Right lobe of liver (tissue), 6 donors: ENCODE measurements around the gene DIRAS3. TPM values are rescaled to one million over a fixed set of nuclear protein-coding genes. Genes with fewer than 3 reads are reported as not detected.
A peak's percentile ranks its signal among the peaks of the same experiment; 100 is the strongest.

ENCODE experiments used
- ATAC-seq, 4 donors: fragments of 200-7000 bp; cut with Tn5 transposase; one replicate each; pipeline ENCODE4 v1.9.1; 2020; ENCODE audit warnings: mild to moderate bottlenecking in 4 of 4, moderate library complexity in 4 of 4
- DNase-seq, 3 donors: peaks; one replicate each; pipeline ENCODE4 v3.0.0-alpha.2; 2020
- H3K27ac ChIP-seq, 3 donors: fragments of 200-600 bp; one replicate each; pipeline ENCODE4 v1.8.0; 2022
- H3K27me3 ChIP-seq, 2 donors: fragments of 200-600 bp; one replicate each; pipeline ENCODE4 v1.8.0; 2022
- H3K36me3 ChIP-seq, 4 donors: fragments of 200-600 bp; sonication (generic) in 1 of 4; one replicate each; pipeline versions ENCODE4 v1.5.1 to v1.8.0; 2017 to 2022; ENCODE audit warnings: control low read depth in 1 of 4
- H3K4me1 ChIP-seq, 4 donors: fragments of 200-600 bp; sonication (generic) in 1 of 4; one replicate each; pipeline versions ENCODE4 v1.5.1 to v1.8.0; 2017 to 2022; ENCODE audit warnings: control low read depth in 1 of 4
- H3K4me3 ChIP-seq, 3 donors: fragments of 200-600 bp; one replicate each; pipeline ENCODE4 v1.8.0; 2022
- H3K9me3 ChIP-seq, 4 donors: fragments of 200-600 bp; sonication (generic) in 1 of 4; one replicate each; pipeline versions ENCODE4 v1.5.1 to v1.8.0; 2017 to 2022; ENCODE audit warnings: control low read depth in 1 of 4
- CTCF ChIP-seq, 4 donors: fragments of 200-600 bp in 3 of 4; fragments of 450-650 bp in 1 of 4; IDR thresholded peaks; one replicate each; pipeline versions ENCODE4 v1.5.1 to v1.8.0; 2016 to 2022; ENCODE audit warnings: antibody characterized with exemption in 4 of 4, mild to moderate bottlenecking in 2 of 4
- POLR2A ChIP-seq: fragments of 450-650 bp; IDR thresholded peaks from one replicate; pipeline ENCODE4 v1.6.1; 2017; ENCODE audit warnings: antibody characterized with exemption, mild to moderate bottlenecking
- WGBS: methylation state at CpG from one replicate; pipeline ENCODE4 v1.1.6; 2018; ENCODE audit warnings: low coverage, low lambda C conversion rate; ENCODE audit not compliant: insufficient coverage; ENCODE audit errors: missing lambda C conversion rate; 5-methylcytosine and 5-hydroxymethylcytosine counted together
- intact Hi-C, 2 donors: fragments of 100-400 bp; cut with DNase I; formaldehyde crosslinking; loops; one replicate each; pipeline versions ENCODE4 v1.11.2 to v1.14.1; 2022
- total RNA-seq, 6 experiments: library from RNA; depleted of rRNA in 2 of 6; stranded (reverse); fragments of >200 nt in 2 of 6; fragmentation: NEBNext Ultra II Directional in 3 of 6; extraction: Animal tissue kit (Norgen Biotek cat#: 25700) in 3 of 6; gene quantifications; one replicate each; pipeline versions ENCODE4 v1.1.0 to v1.2.4, GENCODE V29; 2016 to 2023
- donor health status: DM: no; HTN: yes; CAD: no.
- donor health status: DM: no; HTN: no; CAD: no.
- donor health status: DM: no; HTN: no; CAD: no.
- donor health status: DM: no; HTN: yes; CAD: no.
- donor health status: DM: no; HTN: yes; CAD: no.

DIRAS3 gene
- total RNA-seq, 6 experiments from 2014 or later: 0.62 to 6.4 (median 1.9) TPM

- 83% methylated on average over 1 of the region's 34 CpGs for WGBS
- Histone ChIP-seq H3K9me3 (no peaks in the 10 kb centered on the region), H3K27ac (no peak overlapping the region), H3K4me1 (no peaks in the 10 kb centered on the region), H3K36me3 (no peaks in the 10 kb centered on the region), H3K4me3 (no peak overlapping the region), H3K27me3 (no peaks in the 10 kb centered on the region)
- TF ChIP-seq CTCF (IDR thresholded peaks at IDR 0.05) (no peak), POLR2A (no peak)
- DNase-seq (no peak), ATAC-seq (no peak)
- intact Hi-C loops: no loop called here
Measured at GRCh38 chr1:68046885-68047658, 3.4 kb downstream of the DIRAS3 start.

- Histone ChIP-seq H3K27ac (no peak overlapping the region), H3K4me3 (no peak overlapping the region), H3K4me1 (no peaks in the 10 kb centered on the region), H3K27me3 (no peaks in the 10 kb centered on the region), H3K36me3 (no peaks in the 10 kb centered on the region), H3K9me3 (no peaks in the 10 kb centered on the region)
- no peak for DNase-seq
- WGBS: 87% methylated on average over 6 of the region's 8 CpGs
- intact Hi-C loops: no loop called here
- no peak for TF ChIP-seq CTCF (IDR thresholded peaks at IDR 0.05)
- TF ChIP-seq POLR2A: no peak
- ATAC-seq: no peak
Measured at GRCh38 chr1:68046423-68046822, 4.0 kb downstream of the DIRAS3 start.

- Histone ChIP-seq H3K36me3 (no peaks in the 10 kb centered on the region), H3K27ac (no peak overlapping the region), H3K9me3 (no peaks in the 10 kb centered on the region), H3K4me1 (no peaks in the 10 kb centered on the region), H3K4me3 (no peak overlapping the region), H3K27me3 (no peaks in the 10 kb centered on the region)
- DNase-seq (no peak), ATAC-seq (no peak)
- 97% methylated on average over 4 of the region's 4 CpGs for WGBS
- intact Hi-C loops: no loop called here
- TF ChIP-seq CTCF (IDR thresholded peaks at IDR 0.05) (no peak), POLR2A (no peak)
Measured at GRCh38 chr1:68045511-68046180, 4.8 kb downstream of the DIRAS3 start.

- Histone ChIP-seq H3K4me1 (no peaks in the 10 kb centered on the region), H3K27me3 (no peaks in the 10 kb centered on the region), H3K27ac (no peak overlapping the region), H3K4me3 (no peak overlapping the region), H3K9me3 (no peaks in the 10 kb centered on the region), H3K36me3 (no peaks in the 10 kb centered on the region)
- DNase-seq: no peak
- 92% methylated on average over 9 of the region's 22 CpGs for WGBS
- TF ChIP-seq POLR2A (no peak), CTCF (IDR thresholded peaks at IDR 0.05) (no peak)
- intact Hi-C loops: no loop called here
- peak in 1 of 4 donors; percentile 32 for ATAC-seq
Measured at GRCh38 chr1:68043443-68044090, 6.9 kb downstream of the DIRAS3 start.
